B cell (primary cell): Measurements from ENCODE around the gene DDX21.
"Not testable (repeated sequence)": the region's sequence is repeated elsewhere in the genome, so short reads cannot be mapped to it uniquely, and the experiment has no call there.

Experiments
- EZH2 ChIP-seq: IDR thresholded peaks from 2 replicates; pipeline ENCODE4 v1.6.1; 2012; ENCODE audit warnings: borderline replicate concordance, low read depth, mild to moderate bottlenecking, moderate library complexity, low read length; ENCODE audit not compliant: insufficient read depth, poor library complexity, severe bottlenecking
- TF ChIP-seq, protein P1 (sequence below): fragments of 200-600 bp; IDR thresholded peaks from one replicate; pipeline ENCODE4 v1.8.0; 2022; ENCODE audit warnings: antibody characterized with exemption, mild to moderate bottlenecking

DNA sequence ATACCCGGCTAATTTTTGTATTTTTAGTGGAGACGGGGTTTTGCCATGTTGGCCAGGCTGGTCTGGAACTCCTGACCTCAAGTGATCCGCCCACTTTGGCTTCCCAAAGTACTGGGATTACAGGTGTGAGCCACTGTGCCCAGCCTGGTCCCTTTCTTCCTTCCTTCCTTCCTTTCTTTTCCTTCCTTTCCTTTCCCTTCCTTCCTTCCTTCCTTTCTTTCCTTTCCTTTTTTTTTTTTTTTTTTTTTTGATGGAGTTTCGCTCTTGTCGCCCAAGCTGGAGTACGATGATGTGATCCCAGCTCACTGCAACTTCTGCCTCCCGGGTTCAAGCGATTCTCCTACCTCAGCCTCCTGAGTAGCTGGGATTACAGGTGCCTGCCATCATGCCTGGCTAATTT, 26.1 kb upstream of the DDX21 start:
- TF ChIP-seq, protein P1, sequence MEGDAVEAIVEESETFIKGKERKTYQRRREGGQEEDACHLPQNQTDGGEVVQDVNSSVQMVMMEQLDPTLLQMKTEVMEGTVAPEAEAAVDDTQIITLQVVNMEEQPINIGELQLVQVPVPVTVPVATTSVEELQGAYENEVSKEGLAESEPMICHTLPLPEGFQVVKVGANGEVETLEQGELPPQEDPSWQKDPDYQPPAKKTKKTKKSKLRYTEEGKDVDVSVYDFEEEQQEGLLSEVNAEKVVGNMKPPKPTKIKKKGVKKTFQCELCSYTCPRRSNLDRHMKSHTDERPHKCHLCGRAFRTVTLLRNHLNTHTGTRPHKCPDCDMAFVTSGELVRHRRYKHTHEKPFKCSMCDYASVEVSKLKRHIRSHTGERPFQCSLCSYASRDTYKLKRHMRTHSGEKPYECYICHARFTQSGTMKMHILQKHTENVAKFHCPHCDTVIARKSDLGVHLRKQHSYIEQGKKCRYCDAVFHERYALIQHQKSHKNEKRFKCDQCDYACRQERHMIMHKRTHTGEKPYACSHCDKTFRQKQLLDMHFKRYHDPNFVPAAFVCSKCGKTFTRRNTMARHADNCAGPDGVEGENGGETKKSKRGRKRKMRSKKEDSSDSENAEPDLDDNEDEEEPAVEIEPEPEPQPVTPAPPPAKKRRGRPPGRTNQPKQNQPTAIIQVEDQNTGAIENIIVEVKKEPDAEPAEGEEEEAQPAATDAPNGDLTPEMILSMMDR: not testable (repeated sequence)
- TF ChIP-seq EZH2: not testable (repeated sequence)
